ENCODE results near the gene TNNC1.

The TNNC1 gene

GRCh38 chr3:52458770-52459545 lies 5.1 kb upstream of the TNNC1 start:
- no peak for DNase-seq (ENCODE audit: low read depth)

GRCh38 chr3:52458031-52458760 lies 4.4 kb upstream of the TNNC1 start:
- DNase-seq (ENCODE audit: low read depth) = no peak

- DNase-seq (ENCODE audit: low read depth) = no peak
Measured at GRCh38 chr3:52456800-52457183, 3.0 kb upstream of the TNNC1 start.

DNA sequence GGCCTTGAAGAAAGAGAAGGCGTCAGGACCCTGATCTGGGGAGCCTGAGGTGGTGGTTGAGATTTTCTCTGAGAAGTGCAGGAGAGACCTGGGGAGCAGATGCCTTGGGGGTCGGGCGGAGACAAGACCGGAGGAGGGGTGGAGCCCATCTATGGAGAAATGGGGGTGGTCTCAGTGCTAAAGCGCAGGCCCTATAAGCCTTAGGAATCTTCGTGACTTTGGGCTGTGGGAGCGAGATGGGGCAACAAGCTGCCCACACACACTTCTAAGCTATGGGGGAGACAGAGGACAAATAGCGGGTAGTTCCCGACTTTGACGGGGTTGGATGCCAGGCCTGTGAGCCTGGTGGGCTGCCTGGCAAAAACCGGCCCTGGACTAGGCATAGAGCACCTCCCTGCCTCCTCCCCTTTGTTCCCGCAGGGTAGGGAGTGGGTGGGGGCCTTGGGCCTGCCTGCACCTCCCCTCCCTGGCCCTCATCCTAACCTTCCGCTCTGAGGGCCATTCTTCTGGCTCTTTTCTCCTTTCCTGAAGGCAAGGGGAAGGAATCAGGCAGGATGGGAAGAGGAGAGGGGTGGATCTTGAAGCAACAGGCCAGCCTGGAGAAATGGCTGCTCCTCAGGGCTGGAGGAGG lies 2.4 kb upstream of the TNNC1 start:
- DNase-seq (ENCODE audit: low read depth) = peak; percentile 18

DNA sequence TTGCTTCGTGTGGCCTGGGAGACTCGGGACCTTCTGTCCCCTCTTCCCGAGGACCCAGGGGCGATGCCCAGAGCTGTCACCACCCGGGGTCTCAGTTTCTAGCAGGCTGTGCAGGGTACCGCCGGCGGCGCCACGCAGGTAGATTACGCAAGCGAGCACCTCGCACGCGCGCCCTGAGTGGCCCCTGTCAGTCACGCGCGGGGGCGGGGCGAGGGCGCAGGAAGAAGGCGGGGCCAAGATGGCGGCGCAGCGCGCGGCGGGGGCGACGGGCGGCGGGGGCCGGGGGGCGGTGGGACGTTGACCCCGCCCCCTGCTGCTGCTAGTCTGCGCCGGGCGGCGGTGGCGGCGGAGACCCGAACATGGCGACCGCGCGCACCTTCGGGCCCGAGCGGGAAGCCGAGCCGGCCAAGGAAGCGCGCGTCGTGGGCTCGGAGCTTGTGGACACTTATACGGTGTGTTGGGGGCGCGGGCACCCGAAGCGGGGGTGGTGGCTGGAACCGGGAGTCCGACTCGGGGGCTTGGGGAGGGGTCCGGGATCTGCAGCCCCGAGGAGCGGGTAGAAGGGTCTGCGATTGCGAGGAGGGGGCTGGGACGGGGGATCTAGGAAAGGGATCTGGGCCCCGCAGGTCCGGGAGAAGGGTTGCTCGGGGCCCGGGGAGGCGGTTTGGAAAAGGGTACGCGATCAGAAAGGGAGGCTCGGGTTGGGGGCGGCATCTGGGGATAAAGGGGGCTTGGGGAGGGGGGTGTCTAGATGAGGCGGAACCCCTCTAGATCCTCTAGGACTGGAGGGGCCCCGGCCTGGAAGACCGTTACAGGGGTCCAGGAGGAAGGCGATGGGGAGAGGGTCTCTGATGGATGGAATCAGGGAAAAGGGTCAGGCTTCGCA lies 1.7 kb upstream of the TNNC1 start, which contains the start of gene NISCH:
Gene NISCH (plus strand): TSS at position 322 of the 886 bp plus-strand sequence. CDS start 38 bp downstream, at position 360.
- DNase-seq (ENCODE audit: low read depth) = peak; percentile 71

GRCh38 chr3:52454938-52455282 lies 1.1 kb upstream of the TNNC1 start:
- DNase-seq (ENCODE audit: low read depth) = no peak

DNA sequence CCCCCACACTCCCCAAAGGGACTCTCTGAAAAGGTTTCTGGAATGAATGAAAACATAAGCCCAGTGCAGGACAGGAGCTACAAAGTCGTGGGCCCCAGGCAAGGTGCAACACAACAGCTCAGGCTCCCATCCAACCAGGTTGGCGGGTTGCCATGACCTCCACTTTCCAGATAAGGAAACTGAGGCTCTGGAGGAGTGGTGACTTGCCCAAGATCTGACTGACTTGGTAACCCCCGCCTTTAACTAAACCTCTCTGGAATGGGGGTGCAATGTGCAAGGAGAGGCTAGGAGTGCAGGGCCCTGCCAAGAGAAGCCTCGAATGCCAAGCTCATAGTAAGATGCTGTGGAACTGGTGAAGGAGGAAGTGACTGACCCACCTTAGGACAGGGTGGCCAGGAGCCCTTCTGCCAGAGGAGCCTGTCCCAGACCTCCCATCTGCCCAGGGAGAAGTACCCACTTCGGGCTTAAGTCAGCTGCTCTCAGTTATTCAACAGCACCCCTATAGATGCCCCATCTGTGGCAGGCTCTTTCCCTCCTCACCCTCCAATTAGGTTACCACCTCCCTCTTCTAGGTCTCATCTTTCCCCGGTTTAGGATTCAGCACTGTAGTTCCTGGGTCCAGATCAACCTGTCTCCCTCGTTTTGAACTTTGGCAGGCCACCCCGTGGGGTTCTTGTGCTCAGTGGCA lies 553 bp upstream of the TNNC1 start:
- DNase-seq (ENCODE audit: low read depth) = no peak

DNA sequence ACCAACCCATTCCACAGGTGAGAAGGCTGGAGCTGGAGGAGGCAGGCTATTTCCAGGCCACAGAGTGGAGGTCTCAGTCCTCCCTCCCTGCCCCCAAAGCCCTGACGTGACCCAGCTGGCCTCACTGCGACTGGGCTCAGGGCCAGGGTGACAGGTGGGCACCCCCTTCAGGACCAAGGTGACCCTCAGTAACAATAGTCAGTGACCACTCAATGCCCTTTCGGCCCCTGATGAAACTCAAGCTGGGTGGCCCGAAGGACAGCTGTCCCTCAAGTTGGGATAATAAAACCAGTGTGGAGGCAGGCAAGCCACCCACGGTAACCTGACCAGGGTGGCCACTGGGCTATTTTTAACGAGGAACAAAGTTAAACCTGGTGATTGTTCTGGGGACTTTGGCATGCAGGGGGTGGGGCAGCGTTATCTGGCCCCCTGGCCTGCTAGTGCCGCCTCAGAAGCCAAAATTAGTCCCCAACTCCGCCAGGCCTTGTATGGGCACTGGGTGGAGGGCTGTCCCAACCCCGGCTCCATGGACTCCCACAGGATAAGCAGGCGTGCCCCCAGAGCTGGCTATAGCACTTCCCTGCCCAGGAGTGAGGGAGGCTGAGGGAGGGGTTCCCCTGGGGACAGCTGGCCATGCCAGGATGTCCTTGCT lies 1.1 kb downstream of the TNNC1 start:
- no peak for DNase-seq (ENCODE audit: low read depth)

DNA sequence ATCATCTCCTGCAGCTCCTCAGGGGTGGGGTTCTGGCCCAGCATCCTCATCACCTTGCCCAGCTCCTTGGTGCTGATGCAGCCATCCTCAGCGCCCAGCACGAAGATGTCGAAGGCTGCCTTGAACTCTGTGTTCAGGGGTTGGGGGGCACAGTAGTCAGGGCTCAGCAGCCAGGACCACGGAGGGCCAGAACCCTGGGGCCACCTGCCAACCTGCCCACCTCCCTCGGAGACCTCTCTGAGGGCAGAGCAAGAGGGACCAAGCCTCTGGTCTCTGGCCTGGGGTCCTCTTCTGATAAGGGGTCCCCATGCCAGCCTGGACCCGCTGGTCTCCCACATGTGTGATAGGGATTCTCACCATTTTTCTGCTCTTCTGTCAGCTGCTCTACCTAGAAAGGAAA lies 1.7 kb downstream of the TNNC1 start:
- DNase-seq (ENCODE audit: low read depth) = no peak

- no peak for DNase-seq (ENCODE audit: low read depth)
Measured at GRCh38 chr3:52451237-52452083, 2.4 kb downstream of the TNNC1 start.

DNA sequence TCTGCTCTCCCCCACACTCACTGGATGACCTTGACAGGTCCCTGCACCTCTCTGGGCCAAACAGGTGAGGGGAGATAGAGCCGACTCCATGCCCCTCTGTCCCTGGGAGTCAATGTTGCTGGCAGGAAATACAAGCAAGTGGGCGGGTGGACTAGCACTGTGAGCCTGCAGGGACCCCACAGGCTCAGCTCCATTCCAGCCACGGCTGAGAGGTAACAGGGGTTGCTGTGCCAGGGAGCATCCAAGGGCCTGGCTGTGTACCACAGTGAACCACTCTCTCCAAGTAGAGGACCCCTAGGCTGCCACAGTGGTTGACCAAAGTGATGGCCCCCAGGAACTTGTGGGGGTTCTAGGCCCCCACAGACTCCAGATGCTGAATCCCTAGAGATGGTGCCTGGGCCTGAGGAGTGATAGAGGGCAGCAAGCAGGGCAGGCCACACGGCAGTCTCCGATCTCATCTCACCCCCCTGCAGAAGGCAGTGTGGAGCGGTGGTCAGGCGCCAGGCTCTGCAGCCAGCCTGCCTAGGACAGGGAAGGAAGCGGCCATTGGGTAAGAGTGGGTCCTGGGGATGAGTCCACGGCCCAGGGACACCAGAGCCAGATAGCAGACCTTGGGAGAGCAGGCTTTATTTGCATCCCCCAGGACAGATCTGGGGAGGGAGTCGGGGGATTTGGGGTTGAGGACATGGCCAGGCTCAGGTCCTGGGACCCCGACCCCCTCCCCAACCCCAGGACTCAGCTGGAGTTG lies 3.2 kb downstream of the TNNC1 start:
- DNase-seq (ENCODE audit: low read depth) = no peak

- no peak for DNase-seq (ENCODE audit: low read depth)
Measured at GRCh38 chr3:52447512-52448355, 6.1 kb downstream of the TNNC1 start.

GRCh38 chr3:52446631-52447511 lies 7.0 kb downstream of the TNNC1 start:
- peak; percentile 31 for DNase-seq (ENCODE audit: low read depth)

DNA sequence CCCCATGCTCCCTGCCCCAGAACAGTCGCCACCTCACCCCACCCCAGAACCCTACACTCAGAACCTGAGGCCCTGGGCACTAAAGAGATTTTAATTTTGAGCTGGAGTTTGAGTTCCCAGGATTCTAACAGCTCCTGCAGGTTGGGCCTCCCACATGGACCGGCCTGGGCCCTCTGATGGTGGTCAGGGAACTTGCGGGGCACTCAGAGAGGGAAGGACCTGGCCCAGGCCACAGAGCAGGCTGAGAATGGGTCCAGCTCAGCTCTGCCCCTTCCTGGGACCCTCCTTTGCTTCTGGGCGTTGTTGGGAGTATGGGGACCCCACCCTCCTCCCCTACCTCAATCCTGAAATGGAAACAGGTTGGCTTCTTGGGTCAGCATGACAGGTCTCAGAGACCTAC lies 7.8 kb downstream of the TNNC1 start:
- no peak for DNase-seq (ENCODE audit: low read depth)

GRCh38 chr3:52444860-52445793 lies 8.7 kb downstream of the TNNC1 start, which contains the start of gene SEMA3G:
Gene SEMA3G, minus strand, starts transcription at chr3:52445103. Its CDS starts 76 bp downstream, at chr3:52445027.
- peak; percentile 52 for DNase-seq (ENCODE audit: low read depth)

Measured in iris pigment epithelial cell (primary cell).